GM12873 (cell line): ENCODE results near the gene TFEB.

Source experiments
- CTCF ChIP-seq: IDR thresholded peaks from 2 replicates; pipeline ENCODE4 v1.5.1; 2012; ENCODE audit warnings: low read depth, mild to moderate bottlenecking, moderate library complexity, low read length, control low read depth; ENCODE audit not compliant: insufficient read depth; ENCODE audit errors: missing control alignments

Gene TFEB

DNA sequence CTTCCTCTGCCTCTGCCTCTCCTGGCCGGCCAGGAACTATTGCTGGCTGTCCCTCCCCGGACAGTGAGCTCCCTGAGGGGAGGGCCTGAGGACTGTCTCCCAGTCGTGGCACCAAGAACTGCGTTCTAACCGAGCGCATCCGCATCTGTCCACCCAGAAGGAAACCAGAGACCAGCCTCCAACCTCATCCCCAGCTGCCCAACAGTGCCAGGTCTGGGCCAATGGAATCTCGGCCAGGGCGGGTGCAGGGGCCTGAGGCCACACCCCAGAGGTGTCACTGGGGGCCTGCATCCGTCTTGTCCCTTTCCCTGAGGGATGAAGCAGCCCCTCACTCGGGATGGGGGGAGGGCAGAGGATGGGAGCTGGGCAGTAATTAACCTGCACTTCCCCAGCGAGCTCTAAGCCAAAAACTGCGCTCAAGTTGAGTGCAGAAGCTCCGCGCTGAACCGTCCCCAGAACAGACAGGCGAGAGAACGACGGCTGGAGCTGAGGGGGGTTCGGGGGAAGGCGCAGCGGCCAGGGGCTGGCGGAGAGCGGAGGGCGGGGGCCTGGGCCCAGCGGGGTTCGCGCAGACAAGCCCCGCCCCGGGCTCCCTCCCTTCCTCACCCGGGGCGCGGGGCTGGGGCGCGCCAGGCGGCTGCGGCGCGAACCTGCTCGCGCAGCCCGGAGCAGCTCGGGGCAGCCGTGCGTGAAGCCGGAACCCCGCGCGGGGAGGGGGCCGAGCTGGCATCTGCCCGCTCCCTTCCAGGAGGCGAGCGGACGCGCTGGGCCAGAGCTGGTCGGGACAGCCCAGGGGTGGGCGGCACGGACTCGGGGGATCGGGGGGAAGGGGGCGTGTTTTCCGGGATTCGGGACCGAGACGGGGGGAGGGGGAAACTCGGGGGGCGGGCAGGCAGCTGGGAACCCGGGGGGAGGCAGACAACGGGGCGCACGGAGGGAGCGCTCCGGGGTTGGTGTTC is 1.4 kb downstream of the TFEB start:
- peak; percentile 4 for TF ChIP-seq CTCF

DNA sequence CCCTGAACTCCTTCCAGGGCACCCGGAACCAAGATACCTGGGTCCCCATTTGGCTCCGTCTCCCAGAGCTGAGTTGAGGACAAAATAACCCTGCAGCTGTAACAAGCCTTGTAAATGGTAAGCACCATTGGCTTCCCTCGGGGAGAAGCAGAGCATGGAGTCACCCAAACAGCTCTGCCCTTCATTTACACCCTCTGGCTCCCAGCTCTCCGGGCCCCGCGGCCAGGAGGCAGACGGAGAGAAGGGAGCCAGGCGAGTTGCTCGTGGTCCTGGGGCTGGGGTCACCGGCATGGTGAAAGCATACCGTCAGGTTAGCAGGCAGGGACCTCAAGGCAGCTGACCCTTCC is 2.1 kb downstream of the TFEB start:
- TF ChIP-seq CTCF = no peak

DNA sequence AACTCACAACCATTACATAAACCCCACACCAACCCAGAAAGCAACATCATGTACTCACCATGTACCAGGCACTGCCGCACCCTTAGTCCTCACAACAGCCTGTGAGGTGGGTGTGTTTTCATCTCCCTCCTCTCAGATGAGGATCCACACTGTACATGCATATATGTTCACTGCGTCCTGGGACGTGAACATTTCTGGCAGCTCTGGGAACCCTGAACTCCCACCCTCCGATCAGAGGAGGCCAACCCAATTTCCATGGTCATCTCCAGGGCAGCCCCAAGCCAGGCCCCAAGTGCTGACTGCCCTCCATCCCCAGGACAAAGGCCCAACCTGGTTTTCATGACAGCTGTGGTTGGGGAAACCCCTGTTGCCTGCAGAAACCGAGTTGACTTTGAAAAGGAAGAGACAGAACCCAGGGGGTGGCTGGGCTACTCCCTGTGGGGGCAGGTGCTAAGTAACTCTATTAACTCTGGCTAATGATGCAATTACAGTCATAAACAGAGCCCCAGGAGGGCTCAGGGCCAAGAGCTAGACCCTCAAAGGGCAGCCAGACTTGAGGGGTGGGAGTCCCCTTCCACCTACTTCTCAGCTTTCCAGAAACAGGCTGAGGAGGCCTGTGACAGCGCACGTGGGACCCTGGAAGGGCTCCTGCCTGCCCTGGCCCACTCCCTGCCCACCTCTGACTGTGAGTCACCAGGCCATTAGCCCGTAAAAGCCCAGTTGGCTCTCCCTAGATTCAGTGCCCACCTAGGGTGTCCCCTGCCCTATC is 2.6 kb downstream of the TFEB start:
- TF ChIP-seq CTCF = no peak

DNA sequence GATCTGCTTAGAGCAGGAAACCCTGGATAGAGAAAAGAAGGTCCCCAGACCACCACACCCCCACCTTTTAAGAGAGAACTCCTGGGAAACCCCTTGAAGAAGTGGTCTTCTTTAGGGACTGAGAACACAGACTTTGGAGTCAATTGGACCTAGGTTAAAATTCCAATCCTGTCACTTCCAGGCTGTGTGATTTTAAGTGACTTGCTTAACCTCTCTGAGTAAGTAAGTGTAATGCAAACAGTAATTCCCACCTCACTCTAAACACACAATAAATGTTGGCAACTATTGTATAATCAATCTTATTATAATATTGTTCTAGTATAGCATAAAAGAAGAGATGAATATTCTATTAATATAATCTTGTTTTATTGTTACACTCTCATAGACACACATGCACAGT is 3.3 kb downstream of the TFEB start:
- TF ChIP-seq CTCF = no peak

DNA sequence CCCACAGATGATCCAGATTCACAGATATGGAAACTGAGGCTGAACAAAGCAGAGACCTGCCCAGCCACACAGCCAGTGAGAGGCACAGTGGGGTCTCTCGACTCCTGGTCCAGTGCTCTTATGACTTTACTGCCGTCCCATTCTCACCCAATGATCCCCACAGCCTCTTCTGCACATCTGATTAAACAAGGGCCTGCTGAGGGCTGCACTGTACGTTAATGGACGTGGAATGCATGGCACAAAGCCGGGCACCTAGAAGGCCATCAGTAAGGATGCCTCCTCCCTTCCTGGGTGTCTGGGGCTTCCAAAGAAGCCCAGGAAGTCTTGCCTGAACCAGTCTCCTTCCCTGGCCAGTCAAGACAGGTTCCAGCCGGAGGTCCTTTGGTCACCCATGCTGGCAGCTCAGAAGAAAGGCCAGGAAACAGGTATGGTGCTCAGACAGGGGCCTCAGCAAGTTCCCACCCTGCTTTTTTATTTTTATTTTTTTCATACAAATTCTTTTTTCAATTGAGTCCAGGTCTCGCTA is 3.8 kb downstream of the TFEB start:
- TF ChIP-seq CTCF = no peak

- no peak for TF ChIP-seq CTCF
Observed at GRCh38 chr6:41730531-41731436, 4.6 kb downstream of the TFEB start.
